IMR-90 (cell line): ENCODE measurements around the gene NRIP2. TPM values are rescaled to one million over a fixed set of nuclear protein-coding genes. Genes with fewer than 3 reads are reported as not detected.
"Not testable (repeated sequence)": the region's sequence is repeated elsewhere in the genome, so short reads cannot be mapped to it uniquely, and the experiment has no call there.

Experiments
- ATAC-seq: fragments of 200-7000 bp; cut with Tn5 transposase; 2 replicates; pipeline ENCODE4 v1.9.1; 2020; ENCODE audit warnings: low read depth, mild to moderate bottlenecking, moderate library complexity
- BruUV-seq: library from RNA; stranded (reverse); fragments of 400-500 nt; replicated peaks from 2 replicates; lab custom pipeline; 2021; lab: Mats Ljungman, UMichigan
- CTCF ChIA-PET: fragments of 300-600 bp; formaldehyde crosslinking; extraction: SDS; loops from one replicate; lab custom pipeline; 2021; ENCODE audit warnings: antibody characterized with exemption; lab: Yijun Ruan, JAX
- POLR2A ChIA-PET: fragments of 300-600 bp; sonication (Branson Sonifier 250); formaldehyde crosslinking; loops from one replicate; lab custom pipeline; 2022; ENCODE audit warnings: antibody characterized with exemption; ENCODE audit not compliant: unreplicated experiment; lab: Charles Lee
- DNase-seq: peaks from one replicate; pipeline ENCODE4 v3.0.0; 2013
- H2AFZ ChIP-seq: replicated peaks from 2 replicates; pipeline ENCODE3; 2013; ENCODE audit warnings: low read length, mild to moderate bottlenecking; ENCODE audit not compliant: poor library complexity
- H2AK5ac ChIP-seq: 2 replicates; pipeline ENCODE4 v1.6.1; 2013; ENCODE audit warnings: low read depth, low read length, inconsistent platforms
- H2AK9ac ChIP-seq: replicated peaks from 2 replicates; pipeline ENCODE3; 2013; ENCODE audit warnings: mild to moderate bottlenecking, low read depth, low read length, moderate library complexity; ENCODE audit not compliant: poor library complexity
- H2BK120ac ChIP-seq: 2 replicates; pipeline ENCODE4 v1.6.1; 2013; ENCODE audit warnings: low read depth, low read length, inconsistent platforms
- H2BK15ac ChIP-seq: 3 replicates; pipeline ENCODE4 v1.6.1; 2013; ENCODE audit warnings: low read depth, low read length, inconsistent platforms
- H2BK20ac ChIP-seq: 2 replicates; pipeline ENCODE4 v1.6.1; 2013; ENCODE audit warnings: low read depth, mild to moderate bottlenecking, inconsistent platforms, low read length, moderate library complexity
- H2BK5ac ChIP-seq: 2 replicates; pipeline ENCODE4 v1.6.1; 2013; ENCODE audit warnings: mild to moderate bottlenecking, low read depth, low read length, inconsistent platforms; ENCODE audit not compliant: poor library complexity, severe bottlenecking
- H3K14ac ChIP-seq: replicated peaks from 2 replicates; pipeline ENCODE4 v1.6.1; 2013; ENCODE audit warnings: low read depth, low read length, inconsistent platforms
- H3K18ac ChIP-seq: 2 replicates; pipeline ENCODE4 v1.6.1; 2013; ENCODE audit warnings: low read depth, low read length, control low read depth
- H3K23ac ChIP-seq: 2 replicates; pipeline ENCODE4 v1.6.1; 2013; ENCODE audit warnings: low read depth, low read length, inconsistent platforms
- H3K27ac ChIP-seq: 2 replicates; pipeline ENCODE4 v1.5.1; 2013; ENCODE audit warnings: mild to moderate bottlenecking, control low read depth, low read length; ENCODE audit not compliant: insufficient read depth
- H3K27me3 ChIP-seq: 2 replicates; pipeline ENCODE4 v1.6.1; 2013; ENCODE audit warnings: low read length; ENCODE audit not compliant: control insufficient read depth, insufficient read depth
- H3K36me3 ChIP-seq: 2 replicates; pipeline ENCODE4 v1.6.1; 2013; ENCODE audit warnings: low read length, mixed read lengths; ENCODE audit not compliant: control insufficient read depth, insufficient read depth
- H3K4ac ChIP-seq: 2 replicates; pipeline ENCODE4 v1.6.1; 2013; ENCODE audit warnings: low read depth, low read length, inconsistent platforms
- H3K4me1 ChIP-seq: 2 replicates; pipeline ENCODE4 v1.6.1; 2013; ENCODE audit warnings: low read length, mixed read lengths; ENCODE audit not compliant: control insufficient read depth, insufficient read depth
- H3K4me2 ChIP-seq: 2 replicates; pipeline ENCODE4 v1.6.1; 2013; ENCODE audit warnings: low read depth, mild to moderate bottlenecking, control low read depth, low read length, moderate library complexity
- H3K4me3 ChIP-seq: 2 replicates; pipeline ENCODE4 v1.5.1; 2013; ENCODE audit warnings: low read depth, mild to moderate bottlenecking, control low read depth, low read length, moderate library complexity; ENCODE audit not compliant: insufficient read depth
- H3K56ac ChIP-seq: 2 replicates; pipeline ENCODE4 v1.6.1; 2013; ENCODE audit warnings: low read length, inconsistent platforms; ENCODE audit not compliant: insufficient read depth; ENCODE audit errors: extremely low read depth
- H3K79me1 ChIP-seq, 2 experiments: 2 replicates each; pipeline ENCODE4 v1.6.1; 2013; ENCODE audit warnings: low read length in 2 of 2, inconsistent platforms in 1 of 2, low read depth in 1 of 2
- H3K9ac ChIP-seq: 2 replicates; pipeline ENCODE4 v1.6.1; 2013; ENCODE audit warnings: low read depth, low read length, control low read depth
- H3K9me1 ChIP-seq: 2 replicates; pipeline ENCODE4 v1.6.1; 2013; ENCODE audit warnings: low read length, inconsistent platforms; ENCODE audit not compliant: insufficient read depth
- H3K9me3 ChIP-seq: 2 replicates; pipeline ENCODE4 v1.6.1; 2013; ENCODE audit warnings: low read length; ENCODE audit not compliant: control insufficient read depth, insufficient read depth
- H4K20me1 ChIP-seq: 2 replicates; pipeline ENCODE4 v1.6.1; 2013; ENCODE audit warnings: low read length, inconsistent platforms; ENCODE audit not compliant: insufficient read depth
- H4K5ac ChIP-seq: 2 replicates; pipeline ENCODE4 v1.6.1; 2013; ENCODE audit warnings: mild to moderate bottlenecking, low read depth, low read length, control low read depth
- H4K8ac ChIP-seq, 2 experiments: 2 replicates each; pipeline ENCODE4 v1.6.1; 2013; ENCODE audit warnings: low read depth in 2 of 2, low read length in 2 of 2, control low read depth in 1 of 2, inconsistent platforms in 1 of 2
- H4K91ac ChIP-seq: 2 replicates; pipeline ENCODE4 v1.6.1; 2013; ENCODE audit warnings: low read depth, low read length, inconsistent platforms; ENCODE audit not compliant: insufficient read depth
- WGBS, 2 experiments: methylation state at CpG; one replicate each; pipeline versions ENCODE4 v1.1.5 to v1.1.7; 2013; ENCODE audit warnings: missing lambda C conversion rate in 2 of 2; ENCODE audit not compliant: insufficient read length in 1 of 2; ENCODE audit errors: extremely low coverage in 2 of 2; 5-methylcytosine and 5-hydroxymethylcytosine counted together
- dilution Hi-C: fragments of 300-500 bp; cut with HindIII; formaldehyde crosslinking; loops from one replicate; pipeline ENCODE4 v1.14.3; 2018; ENCODE audit warnings: low sequenced_read_pairs; ENCODE audit not compliant: unreplicated experiment
- in situ Hi-C: fragments of 300-500 bp; cut with MboI; formaldehyde crosslinking; loops from 3 replicates; pipeline ENCODE4 v1.14.3; 2019; ENCODE audit warnings: low sequenced_read_pairs, inconsistent platforms, mixed read lengths
- intact Hi-C: fragments of 100-400 bp; cut with micrococcal nuclease; formaldehyde crosslinking; loops from 2 replicates; pipeline ENCODE4 v1.10.0; 2022
- polyA plus RNA-seq, 3 experiments: library from polyadenylated mRNA; depleted of rRNA; stranded (reverse); fragments of >200 nt; gene quantifications; 2 replicates each; pipeline ENCODE4 v1.2.3, GENCODE V29; 2012; ENCODE audit warnings: low replicate concordance in 1 of 3
- total RNA-seq: library from RNA; depleted of rRNA; stranded (reverse); fragments of >200 nt; gene quantifications from 2 replicates; pipeline ENCODE4 v1.2.3, GENCODE V29; 2012

The NRIP2 gene
- total and polyA plus RNA-seq, 2 of the 4 experiments (the other 2 are of a cell fraction), result 0.18 to 0.27 TPM

DNA sequence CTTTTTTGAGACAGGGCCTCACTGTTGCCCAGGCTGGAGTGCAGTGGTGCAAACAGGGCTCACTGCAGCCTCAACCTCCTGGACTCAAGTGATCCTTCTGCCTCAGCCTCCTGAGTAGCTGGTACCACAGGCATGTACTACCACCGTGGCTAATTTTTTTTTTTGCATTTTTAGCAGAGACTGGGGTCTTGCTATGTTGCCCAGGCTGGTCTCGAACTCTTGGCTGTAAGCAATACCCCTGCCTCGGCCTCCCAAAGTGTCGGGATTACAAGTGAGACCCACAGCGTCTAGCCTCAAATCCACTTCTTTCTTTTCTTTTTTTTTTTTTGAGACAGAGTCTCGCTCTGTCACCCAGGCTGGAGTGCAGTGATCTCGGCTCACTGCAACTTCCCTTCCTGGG, 28.6 kb upstream of the NRIP2 start:
- H3K14ac ChIP-seq, DNase-seq, H2BK20ac ChIP-seq, ATAC-seq, H3K27ac ChIP-seq, H4K91ac ChIP-seq, H3K4me2 ChIP-seq, intact Hi-C loops, H4K8ac ChIP-seq, in situ Hi-C loops, BruUV-seq, H2BK5ac ChIP-seq, H3K4me1 ChIP-seq, H4K5ac ChIP-seq, H3K4ac ChIP-seq, H2BK120ac ChIP-seq, POLR2A ChIA-PET, H3K27me3 ChIP-seq, H2AK9ac ChIP-seq, H3K9me1 ChIP-seq, H2AFZ ChIP-seq, H3K18ac ChIP-seq, dilution Hi-C loops, H3K56ac ChIP-seq, H2BK15ac ChIP-seq, H4K20me1 ChIP-seq, H3K23ac ChIP-seq, H3K4me3 ChIP-seq, H3K9ac ChIP-seq, H3K9me3 ChIP-seq, H2AK5ac ChIP-seq: not testable (repeated sequence)
- CTCF ChIA-PET, result interaction anchor here (1.6 kb wide), 1 partner anchor 10 kb away, joined by 6 read pairs; no protein-coding TSS in a partner anchor
- WGBS, 2 experiments, result 100% methylated on average over 2 of the region's 7 CpGs; no CpG with 5 or more reads in 1 of the 2 experiments
- peaks cover under 1 to 20% of the 10 kb centered on the region in 2 experiments; a peak in 3 of 4 replicates for H3K79me1 ChIP-seq
- H3K36me3 ChIP-seq, result peaks cover 26% of the 10 kb centered on the region
